HCT116 (cell line): ENCODE data around the gene GOLGA1. TPM values are rescaled to one million over a fixed set of nuclear protein-coding genes. Genes with fewer than 3 reads are reported as not detected.

Source experiments
- ATAC-seq: fragments of 200-7000 bp; cut with Tn5 transposase; 2 replicates; pipeline ENCODE4 v1.9.1; 2020; ENCODE audit warnings: mild to moderate bottlenecking, moderate library complexity
- BruUV-seq: library from RNA; stranded (reverse); fragments of 400-500 nt; replicated peaks from 2 replicates; lab custom pipeline; 2021; lab: Mats Ljungman, UMichigan
- CTCF ChIA-PET: fragments of 300-600 bp; sonication (Branson Sonifier 250); formaldehyde crosslinking; loops from one replicate; lab custom pipeline; 2021; ENCODE audit warnings: antibody characterized with exemption; lab: Charles Lee
- POLR2A ChIA-PET: fragments of 300-600, 350-600 bp; sonication (Branson Sonifier 250); formaldehyde crosslinking; loops from one replicate; lab custom pipeline; 2021; ENCODE audit warnings: antibody characterized with exemption; lab: Charles Lee
- RAD21 ChIA-PET, 2 experiments: fragments of 300-600 bp; sonication (Branson Sonifier 250); formaldehyde crosslinking; loops; one replicate each; lab custom pipeline; 2023; ENCODE audit warnings: low total read pairs in 2 of 2; ENCODE audit not compliant: uncharacterized antibody in 2 of 2, unreplicated experiment in 2 of 2, low non-redundant PET in 1 of 2; lab: Charles Lee
- DNase-seq: peaks from one replicate; pipeline ENCODE4 v3.0.0-alpha.2; 2010; ENCODE audit warnings: low read depth, low spot score
- H2AFZ ChIP-seq: fragments of 200-600 bp; shearing (Covaris generic), sonication (generic); 2 replicates; pipeline ENCODE4 v1.6.1; 2017; ENCODE audit warnings: low read depth, mixed run types, mixed read lengths, antibody characterized with exemption, low read length; ENCODE audit not compliant: poor library complexity, severe bottlenecking
- H3K27ac ChIP-seq: 2 replicates; pipeline ENCODE4 v1.5.1; 2012; ENCODE audit warnings: low read depth, low read length
- H3K27me3 ChIP-seq: fragments of 200-600 bp; sonication (generic); 2 replicates; pipeline ENCODE4 v1.6.1; 2016; ENCODE audit warnings: mixed run types, low read length, mixed read lengths; ENCODE audit not compliant: insufficient read depth
- H3K36me3 ChIP-seq, 2 experiments: fragments of 200-500 bp in 1 of 2; fragments of 200-600 bp in 1 of 2; sonication (Bioruptor generic) in 1 of 2; sonication (generic) in 1 of 2; 2 replicates each; pipeline versions ENCODE4 v1.5.1 to v1.6.1; 2014 to 2016; ENCODE audit warnings: low read length in 2 of 2, inconsistent platforms in 1 of 2, mixed read lengths in 1 of 2, mixed run types in 1 of 2; ENCODE audit not compliant: insufficient read depth in 2 of 2, control insufficient read depth in 1 of 2
- H3K4me1 ChIP-seq, 2 experiments: fragments of 200-600 bp in 1 of 2; sonication (generic) in 1 of 2; 2 replicates each; pipeline versions ENCODE4 v1.5.1 to v1.6.1; 2012 to 2017; ENCODE audit warnings: low read length in 2 of 2, inconsistent platforms in 1 of 2, mild to moderate bottlenecking in 1 of 2, mixed read lengths in 1 of 2, mixed run types in 1 of 2, moderate library complexity in 1 of 2; ENCODE audit not compliant: insufficient read depth in 2 of 2, control insufficient read depth in 1 of 2
- H3K4me2 ChIP-seq: fragments of 200-600 bp; sonication (generic); 2 replicates; pipeline ENCODE4 v1.6.1; 2017; ENCODE audit warnings: mixed run types, low read length, mixed read lengths
- H3K4me3 ChIP-seq, 2 experiments: fragments of 200-600 bp in 1 of 2; sonication (generic) in 1 of 2; replicated peaks in 1 of 2; 2 replicates each; pipeline ENCODE4 v1.5.1; 2011 to 2016; ENCODE audit warnings: low read length in 2 of 2, control low read depth in 1 of 2, low read depth in 1 of 2, mild to moderate bottlenecking in 1 of 2, mixed read lengths in 1 of 2, mixed run types in 1 of 2
- H3K79me2 ChIP-seq: fragments of 200-600 bp; sonication (generic); 2 replicates; pipeline ENCODE4 v1.6.1; 2017; ENCODE audit warnings: mild to moderate bottlenecking, mixed run types, low read length, moderate library complexity, mixed read lengths; ENCODE audit not compliant: insufficient read depth
- H3K9ac ChIP-seq: fragments of 200-600 bp; sonication (generic); 2 replicates; pipeline ENCODE4 v1.6.1; 2016; ENCODE audit warnings: low read length, mixed read lengths
- H3K9me2 ChIP-seq: fragments of 200-600 bp; sonication (generic), shearing (Covaris generic); 2 replicates; pipeline ENCODE4 v1.6.1; 2017; ENCODE audit warnings: mixed run types, mild to moderate bottlenecking, moderate library complexity; ENCODE audit not compliant: insufficient read depth
- H3K9me3 ChIP-seq, 2 experiments: fragments of 200-500 bp in 1 of 2; fragments of 200-600 bp in 1 of 2; sonication (Bioruptor generic) in 1 of 2; sonication (generic) in 1 of 2; 2 replicates each; pipeline ENCODE4 v1.6.1; 2014 to 2017; ENCODE audit warnings: low read length in 2 of 2, mixed read lengths in 2 of 2, inconsistent platforms in 1 of 2, low read depth in 1 of 2, mild to moderate bottlenecking in 1 of 2, mixed run types in 1 of 2, moderate library complexity in 1 of 2; ENCODE audit not compliant: control insufficient read depth in 1 of 2, insufficient read depth in 1 of 2
- H4K20me1 ChIP-seq: fragments of 200-600 bp; sonication (generic), shearing (Covaris generic); 2 replicates; pipeline ENCODE4 v1.6.1; 2017; ENCODE audit warnings: mixed run types, mild to moderate bottlenecking, moderate library complexity; ENCODE audit not compliant: insufficient read depth
- CBX3 ChIP-seq: IDR thresholded peaks from 2 replicates; pipeline ENCODE4 v1.6.1; 2012; ENCODE audit warnings: low read depth
- FOSL1 ChIP-seq: IDR thresholded peaks from 2 replicates; pipeline ENCODE4 v1.6.1; 2012; ENCODE audit warnings: low read depth
- JUND ChIP-seq: IDR thresholded peaks from 2 replicates; pipeline ENCODE4 v1.6.1; 2012
- MAX ChIP-seq: IDR thresholded peaks from 2 replicates; pipeline ENCODE4 v1.6.1; 2012
- POLR2A ChIP-seq: IDR thresholded peaks from 2 replicates; pipeline ENCODE4 v1.7.0; 2011; ENCODE audit warnings: borderline replicate concordance; ENCODE audit not compliant: insufficient read depth, insufficient read length; ENCODE audit errors: extremely low read depth
- RAD21 ChIP-seq: IDR thresholded peaks from 2 replicates; pipeline ENCODE4 v1.6.1; 2012; ENCODE audit warnings: low read depth, mild to moderate bottlenecking
- REST ChIP-seq: IDR thresholded peaks from 2 replicates; pipeline ENCODE4 v1.6.1; 2012; ENCODE audit warnings: low read depth
- SIN3A ChIP-seq: IDR thresholded peaks from 2 replicates; pipeline ENCODE4 v1.6.1; 2012; ENCODE audit warnings: low read depth
- SRF ChIP-seq: IDR thresholded peaks from 2 replicates; pipeline ENCODE4 v1.6.1; 2012; ENCODE audit warnings: low read depth
- YY1 ChIP-seq: IDR thresholded peaks from 2 replicates; pipeline ENCODE4 v1.6.1; 2011; ENCODE audit warnings: low read length, low read depth, moderate library complexity, mild to moderate bottlenecking; ENCODE audit not compliant: insufficient replicate concordance; ENCODE audit errors: extremely low read depth
- ZBTB33 ChIP-seq: IDR thresholded peaks from 2 replicates; pipeline ENCODE4 v1.6.1; 2011; ENCODE audit warnings: mild to moderate bottlenecking, low read length, moderate library complexity; ENCODE audit not compliant: insufficient replicate concordance; ENCODE audit errors: extremely low read depth
- ZFX ChIP-seq: fragments of 450-650 bp; IDR thresholded peaks from 2 replicates; pipeline ENCODE4 v1.6.1; 2017
- ZNF274 ChIP-seq: fragments of 200-500 bp; sonication (Bioruptor generic); IDR thresholded peaks from 2 replicates; pipeline ENCODE4 v1.6.1; 2014; ENCODE audit warnings: mild to moderate bottlenecking, low read depth, low read length, inconsistent platforms
- intact Hi-C: fragments of 100-400 bp; cut with micrococcal nuclease; formaldehyde crosslinking; loops from 2 replicates; pipeline ENCODE4 v1.10.0; 2022
- total RNA-seq: library from RNA; stranded (reverse); gene quantifications from one replicate; pipeline ENCODE4 v1.2.1, GENCODE V29; 2021; ENCODE audit not compliant: unreplicated experiment

The GOLGA1 gene
- total RNA-seq, 1 experiment from 2014 or later: 13.1 TPM

GRCh38 chr9:124914753-124915405 lies 26.0 kb downstream of the GOLGA1 start:
- peaks cover 0 to 2% of the 10 kb centered on the region in 2 experiments; a peak in 1 of 4 replicates for H3K36me3 ChIP-seq
- H3K9me2 ChIP-seq: no peaks in the 10 kb centered on the region
- intact Hi-C loops: no loop called here
- no peaks in the 10 kb centered on the region for H4K20me1 ChIP-seq
- CTCF ChIA-PET: no interaction called here
- H2AFZ ChIP-seq: no peak overlapping the region
- H3K27me3 ChIP-seq: no peaks in the 10 kb centered on the region
- POLR2A ChIA-PET: no interaction called here
- H3K4me3 ChIP-seq: no peak overlapping the region
- H3K4me2 ChIP-seq: no peak overlapping the region
- no peaks in the 10 kb centered on the region for H3K4me1 ChIP-seq
- TF ChIP-seq FOSL1: no peak
- no peak for TF ChIP-seq ZFX
- no peak for TF ChIP-seq SRF
- TF ChIP-seq JUND: no peak
- TF ChIP-seq POLR2A: no peak
- TF ChIP-seq ZNF274: no peak
- no peak for TF ChIP-seq RAD21
- TF ChIP-seq CBX3: no peak
- ATAC-seq (no peak), DNase-seq (no peak)
- H3K9ac ChIP-seq: no peak overlapping the region
- RAD21 ChIA-PET: no interaction called here
- no peaks in the 10 kb centered on the region for H3K79me2 ChIP-seq
- H3K27ac ChIP-seq: no peak overlapping the region
- no TSS peak for BruUV-seq
- H3K9me3 ChIP-seq: no peaks in the 10 kb centered on the region

GRCh38 chr9:124913378-124913777 lies 27.5 kb downstream of the GOLGA1 start:
- H3K9ac ChIP-seq: no peak overlapping the region
- no peak overlapping the region for H3K27ac ChIP-seq
- DNase-seq (no peak), ATAC-seq (no peak)
- ChIA-PET RAD21 (no interaction called here), POLR2A (no interaction called here), CTCF (no interaction called here)
- H2AFZ ChIP-seq: no peak overlapping the region
- no peaks in the 10 kb centered on the region for H3K9me3 ChIP-seq
- BruUV-seq: no TSS peak
- H3K9me2 ChIP-seq: no peaks in the 10 kb centered on the region
- H3K36me3 ChIP-seq: no peaks in the 10 kb centered on the region
- H3K27me3 ChIP-seq: no peaks in the 10 kb centered on the region
- H3K79me2 ChIP-seq: no peaks in the 10 kb centered on the region
- H3K4me1 ChIP-seq: no peaks in the 10 kb centered on the region
- no peaks in the 10 kb centered on the region for H4K20me1 ChIP-seq
- intact Hi-C loops: no loop called here
- no peak overlapping the region for H3K4me3 ChIP-seq
- TF ChIP-seq REST (no peak), SIN3A (no peak), MAX (no peak), ZBTB33 (no peak), RAD21 (no peak), YY1 (no peak)
- H3K4me2 ChIP-seq: no peak overlapping the region
